Cardiac fibroblast (primary cell): ENCODE data around the gene MNT.

Experiments
- DNase-seq, 2 donors: peaks; one replicate each; pipeline versions ENCODE4 v3.0.0 to v3.0.0-alpha.2; 2010; ENCODE audit warnings: low read depth in 2 of 2
- H3K4me3 ChIP-seq, 2 donors: replicated peaks in 1 of 2; 1 replicate in 1 of 2; 2 replicates in 1 of 2; pipeline ENCODE4 v1.5.1; 2011; ENCODE audit warnings: low read depth in 2 of 2, low read length in 2 of 2, mild to moderate bottlenecking in 2 of 2, moderate library complexity in 1 of 2
- TF ChIP-seq, protein P1 (sequence below): IDR thresholded peaks from one replicate; pipeline ENCODE4 v1.5.1; 2011; ENCODE audit warnings: low read depth, mild to moderate bottlenecking, low read length, inconsistent platforms

MNT gene

DNA sequence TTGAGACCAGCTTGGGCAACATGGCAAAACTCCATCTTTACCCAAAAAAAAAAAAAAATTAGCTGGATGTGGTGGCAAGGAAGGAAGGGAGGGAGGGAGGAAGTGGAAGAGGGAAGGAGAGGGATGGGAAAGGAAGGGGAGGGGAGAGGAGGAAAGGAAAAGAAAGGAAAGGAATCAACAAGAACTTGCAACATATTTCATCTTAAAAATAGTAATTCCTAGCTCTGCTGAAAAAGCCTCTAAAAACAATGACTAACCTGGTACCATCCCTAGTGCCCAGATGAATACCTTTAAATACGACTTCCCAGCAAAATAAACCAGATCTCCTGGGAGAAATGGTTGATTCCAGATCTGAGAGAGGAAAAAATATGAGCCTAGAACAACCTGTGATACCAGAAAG lies 27.1 kb upstream of the MNT start:
- no peak for DNase-seq
- TF ChIP-seq, protein P1, sequence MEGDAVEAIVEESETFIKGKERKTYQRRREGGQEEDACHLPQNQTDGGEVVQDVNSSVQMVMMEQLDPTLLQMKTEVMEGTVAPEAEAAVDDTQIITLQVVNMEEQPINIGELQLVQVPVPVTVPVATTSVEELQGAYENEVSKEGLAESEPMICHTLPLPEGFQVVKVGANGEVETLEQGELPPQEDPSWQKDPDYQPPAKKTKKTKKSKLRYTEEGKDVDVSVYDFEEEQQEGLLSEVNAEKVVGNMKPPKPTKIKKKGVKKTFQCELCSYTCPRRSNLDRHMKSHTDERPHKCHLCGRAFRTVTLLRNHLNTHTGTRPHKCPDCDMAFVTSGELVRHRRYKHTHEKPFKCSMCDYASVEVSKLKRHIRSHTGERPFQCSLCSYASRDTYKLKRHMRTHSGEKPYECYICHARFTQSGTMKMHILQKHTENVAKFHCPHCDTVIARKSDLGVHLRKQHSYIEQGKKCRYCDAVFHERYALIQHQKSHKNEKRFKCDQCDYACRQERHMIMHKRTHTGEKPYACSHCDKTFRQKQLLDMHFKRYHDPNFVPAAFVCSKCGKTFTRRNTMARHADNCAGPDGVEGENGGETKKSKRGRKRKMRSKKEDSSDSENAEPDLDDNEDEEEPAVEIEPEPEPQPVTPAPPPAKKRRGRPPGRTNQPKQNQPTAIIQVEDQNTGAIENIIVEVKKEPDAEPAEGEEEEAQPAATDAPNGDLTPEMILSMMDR: no peak
- H3K4me3 ChIP-seq: no peak overlapping the region

DNA sequence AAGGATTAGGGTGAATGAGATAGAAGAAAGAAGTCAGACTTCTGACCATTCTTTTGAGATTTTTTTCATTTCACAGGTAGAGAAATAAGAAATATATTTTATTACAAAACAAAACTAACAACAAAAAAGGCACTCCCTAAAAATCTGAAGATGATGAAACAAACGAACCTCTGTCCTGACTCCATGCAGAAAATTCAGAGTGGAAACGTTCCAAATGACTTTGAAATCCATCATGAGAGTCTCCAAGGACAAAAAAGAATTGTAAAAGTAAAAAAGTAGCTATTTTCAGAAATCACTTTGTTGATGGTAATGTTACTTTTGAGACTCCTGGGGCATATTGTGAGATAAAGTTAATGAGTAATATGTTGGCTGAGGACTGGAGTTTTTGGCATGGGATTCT lies 26.4 kb upstream of the MNT start:
- DNase-seq: no peak
- H3K4me3 ChIP-seq: no peak overlapping the region
- TF ChIP-seq, protein P1: no peak

DNA sequence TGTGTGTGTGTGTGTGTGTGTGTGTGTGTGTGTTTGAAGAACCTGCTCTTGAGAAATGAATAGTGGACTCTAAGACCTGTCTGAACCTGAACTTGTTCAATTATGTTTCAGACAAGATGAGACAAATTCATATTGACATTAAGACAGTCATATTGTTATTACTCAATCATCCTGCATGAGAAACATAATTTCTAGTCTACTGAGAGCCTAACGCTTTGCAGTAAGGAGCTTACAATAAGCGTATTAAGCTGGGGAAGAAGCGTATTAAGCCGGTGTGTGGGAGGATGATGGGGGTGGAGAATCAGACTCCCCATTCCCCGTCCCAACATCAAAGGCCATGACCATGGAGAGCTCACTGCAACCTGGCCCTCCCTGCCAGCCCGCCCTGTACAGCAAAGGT lies 22.4 kb upstream of the MNT start:
- TF ChIP-seq, protein P1: no peak
- no peak for DNase-seq
- no peak overlapping the region for H3K4me3 ChIP-seq

DNA sequence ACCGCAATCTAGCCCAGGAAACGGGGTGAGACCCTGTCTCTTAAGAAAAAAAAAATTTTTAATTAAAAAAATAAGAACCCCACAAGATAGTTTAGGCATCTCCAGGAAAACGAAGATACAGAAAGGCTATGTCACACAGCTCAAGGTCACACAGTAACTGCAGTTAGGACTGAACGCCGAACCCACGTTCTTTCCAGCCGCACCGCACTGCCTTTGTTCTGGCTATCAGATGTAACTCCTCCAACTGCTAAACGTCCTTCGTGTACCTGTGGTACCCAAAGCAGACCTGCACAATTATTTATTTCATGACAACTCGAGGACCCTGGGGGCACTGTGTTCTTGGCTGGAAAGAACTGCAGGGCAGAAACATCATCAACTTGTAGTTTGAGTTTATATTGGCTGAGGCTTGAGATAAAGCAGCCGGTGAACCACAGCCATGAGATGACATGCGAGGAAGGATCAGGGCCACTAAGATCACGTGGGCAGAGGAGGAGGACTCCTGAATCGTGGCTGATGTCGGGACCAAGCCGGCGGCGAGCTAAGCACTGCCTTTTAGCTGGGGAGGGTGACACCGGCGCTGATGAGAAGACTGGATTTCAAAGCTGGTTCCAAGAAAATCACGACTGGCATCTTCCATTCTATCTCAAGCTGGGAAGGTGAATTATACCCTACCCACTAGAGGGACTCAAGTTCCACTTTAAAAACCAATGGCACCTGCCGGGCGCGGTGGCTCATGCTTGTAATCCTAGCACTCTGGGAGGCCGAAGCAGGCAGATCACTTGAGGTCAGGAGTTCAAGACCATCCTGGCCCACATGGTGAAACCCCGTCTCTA lies 20.7 kb upstream of the MNT start:
- no peak overlapping the region for H3K4me3 ChIP-seq
- TF ChIP-seq, protein P1: no peak
- no peak for DNase-seq

DNA sequence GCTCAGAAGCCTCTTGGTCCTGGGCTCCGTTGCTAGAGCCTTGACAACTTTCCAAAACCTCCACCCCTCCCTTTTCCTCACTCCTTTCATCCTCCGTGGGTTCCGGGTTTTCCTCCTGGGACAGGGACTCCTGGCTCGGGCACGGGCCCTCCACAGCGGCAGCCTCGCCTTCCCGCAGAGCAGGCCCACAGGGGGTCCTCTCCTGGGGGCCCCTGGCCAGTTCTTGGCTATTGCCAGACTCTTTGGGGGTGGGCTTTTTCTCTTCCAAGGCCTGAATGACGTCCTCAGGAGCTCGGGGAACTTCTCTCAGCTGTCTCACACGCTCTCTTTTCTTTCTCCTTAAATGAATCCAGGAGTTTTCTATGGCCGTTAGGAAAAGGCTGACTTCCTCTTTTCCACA lies 19.3 kb upstream of the MNT start:
- no peak overlapping the region for H3K4me3 ChIP-seq
- TF ChIP-seq, protein P1: no peak
- DNase-seq: no peak

DNA sequence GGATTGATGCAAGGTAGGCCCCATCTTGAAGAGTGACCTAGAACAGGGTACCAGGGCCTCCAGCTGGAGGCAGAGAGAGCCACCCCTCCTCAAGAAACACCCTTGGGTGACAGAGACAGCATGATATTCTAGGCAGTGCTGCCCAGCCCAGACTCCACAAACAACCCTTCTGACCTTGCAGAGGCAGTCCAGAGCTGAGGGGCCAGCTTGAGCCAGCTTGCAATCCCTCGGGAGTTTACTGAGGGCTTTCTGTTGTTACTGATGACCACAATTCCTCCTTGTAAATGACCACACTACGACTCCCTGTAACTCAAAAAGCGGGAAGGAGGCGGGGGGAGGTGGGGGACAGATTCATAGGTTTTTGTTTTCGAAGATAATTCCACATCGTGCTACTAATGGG lies 18.6 kb upstream of the MNT start:
- no peak for DNase-seq
- H3K4me3 ChIP-seq: no peak overlapping the region
- TF ChIP-seq, protein P1: no peak

DNA sequence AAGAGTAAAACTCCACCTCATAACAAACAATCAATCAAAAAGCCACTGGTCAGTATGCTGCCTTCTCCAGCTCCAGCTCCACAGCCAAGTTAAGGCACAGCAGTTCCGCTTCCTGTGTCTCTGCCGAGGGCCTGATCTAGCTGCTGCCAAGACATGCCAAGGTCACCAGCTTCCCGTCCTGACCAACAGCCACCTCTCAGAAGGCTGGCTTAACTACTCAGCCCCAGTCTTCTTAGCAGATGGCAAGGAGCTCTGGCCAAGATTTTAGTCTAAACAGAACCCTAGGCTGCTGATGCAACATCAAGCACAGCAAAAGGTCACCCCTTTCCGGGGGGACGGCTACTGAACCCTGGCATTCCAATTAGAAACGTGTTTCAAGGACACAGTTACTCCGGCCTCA lies 17.7 kb upstream of the MNT start:
- TF ChIP-seq, protein P1: no peak
- no peak for DNase-seq
- H3K4me3 ChIP-seq: no peak overlapping the region
